HG03354 (cell line): ENCODE results near the gene BHLHE41.

ENCODE experiments used
- ATAC-seq: cut with Tn5 transposase; IDR thresholded peaks from one replicate; pipeline ENCODE4 v1.9.1; 2021; ENCODE audit warnings: mild to moderate bottlenecking; ENCODE audit not compliant: unreplicated experiment, poor library complexity, severe bottlenecking

BHLHE41 gene

DNA sequence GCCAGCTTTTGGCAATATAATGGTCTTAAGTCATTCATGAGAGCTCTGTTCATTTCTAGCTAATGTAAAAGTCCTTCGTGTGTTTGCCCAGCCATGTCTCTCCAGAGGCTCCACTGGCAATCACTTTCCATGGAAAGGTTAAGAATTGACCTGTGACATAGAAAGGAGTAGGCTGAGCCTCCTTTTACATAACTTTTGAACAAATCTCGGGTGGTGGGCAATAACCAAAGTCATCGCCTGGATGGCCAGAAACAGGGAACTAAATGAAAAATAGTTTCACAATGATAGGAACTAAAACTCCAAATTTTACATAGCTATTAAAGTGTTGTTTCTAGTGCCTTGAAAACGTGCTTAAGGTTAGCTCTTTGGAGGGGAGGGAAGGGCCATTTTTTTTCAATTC lies 6.5 kb downstream of the BHLHE41 start:
- ATAC-seq: no peak

DNA sequence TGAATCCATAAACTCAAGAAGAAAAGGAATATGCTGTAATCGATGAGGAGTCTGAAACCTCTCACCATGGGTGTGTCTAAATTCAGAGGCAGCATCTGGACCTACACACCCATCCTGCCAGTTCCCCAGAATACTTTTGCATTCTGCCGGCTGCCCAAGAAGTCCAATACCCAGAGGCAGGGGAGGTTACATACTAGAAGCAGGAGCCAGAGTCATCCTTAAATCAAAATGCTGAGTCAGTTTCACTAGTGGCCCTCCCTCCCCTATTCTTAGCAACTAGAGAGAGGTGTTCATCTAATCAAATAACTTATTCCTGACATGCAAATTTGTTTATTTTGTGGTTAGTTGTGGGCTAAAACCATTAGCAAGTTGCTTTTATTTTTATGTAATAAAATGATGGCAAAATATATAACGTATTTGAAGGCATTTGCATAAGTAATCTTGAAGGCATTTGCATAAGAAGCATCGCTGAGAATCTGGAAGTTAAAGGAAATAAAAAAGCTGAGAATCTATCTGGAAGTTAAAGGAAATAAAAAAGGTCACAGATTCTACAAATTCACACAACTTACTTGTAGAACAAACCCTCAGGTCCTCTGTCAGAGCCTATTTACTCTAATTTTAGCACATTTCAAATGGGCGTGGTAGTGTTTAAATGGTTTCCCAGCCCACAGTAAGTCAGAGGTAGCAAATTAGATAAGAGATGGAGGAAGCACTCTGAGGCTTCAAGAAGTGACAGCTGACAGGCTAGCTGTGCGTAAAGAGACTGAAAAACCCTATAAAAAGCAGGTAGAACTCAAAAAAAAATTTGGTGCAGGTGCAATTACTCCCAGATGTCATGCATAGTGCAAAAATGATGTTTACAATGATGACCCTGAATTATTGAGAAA lies 7.8 kb downstream of the BHLHE41 start:
- ATAC-seq: no peak

DNA sequence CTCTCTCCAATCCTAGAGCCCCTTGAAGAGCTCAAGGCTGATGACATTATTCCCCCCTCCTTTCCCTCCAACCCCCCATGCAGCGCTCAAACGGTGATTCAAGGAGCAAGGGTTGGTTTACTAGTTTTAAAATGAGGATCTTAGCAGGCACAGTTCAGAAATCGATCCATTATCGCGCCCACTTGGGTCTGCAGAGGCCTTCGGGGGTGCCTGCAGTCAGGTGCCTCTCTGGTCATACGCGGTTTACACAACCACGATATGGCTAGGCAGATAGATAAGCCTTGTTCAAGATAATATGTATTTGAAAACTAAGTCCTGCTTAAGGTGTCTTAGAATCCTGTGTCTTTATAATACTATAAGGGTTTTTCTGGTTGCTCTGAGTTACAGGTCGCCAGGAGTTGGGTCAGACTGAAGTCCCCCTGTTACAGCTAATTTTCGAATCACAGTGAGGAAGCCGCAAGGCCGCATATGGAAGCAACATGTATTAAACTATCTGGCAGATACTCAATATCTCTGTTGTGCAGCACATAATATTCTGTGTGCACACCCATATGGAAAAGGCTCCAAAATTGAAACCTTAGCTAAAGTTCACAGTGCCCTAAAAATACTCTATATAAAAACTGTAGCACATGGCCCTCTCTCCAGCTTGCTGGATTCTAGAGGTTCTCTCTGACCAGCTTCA lies 10.0 kb downstream of the BHLHE41 start:
- ATAC-seq: no peak

DNA sequence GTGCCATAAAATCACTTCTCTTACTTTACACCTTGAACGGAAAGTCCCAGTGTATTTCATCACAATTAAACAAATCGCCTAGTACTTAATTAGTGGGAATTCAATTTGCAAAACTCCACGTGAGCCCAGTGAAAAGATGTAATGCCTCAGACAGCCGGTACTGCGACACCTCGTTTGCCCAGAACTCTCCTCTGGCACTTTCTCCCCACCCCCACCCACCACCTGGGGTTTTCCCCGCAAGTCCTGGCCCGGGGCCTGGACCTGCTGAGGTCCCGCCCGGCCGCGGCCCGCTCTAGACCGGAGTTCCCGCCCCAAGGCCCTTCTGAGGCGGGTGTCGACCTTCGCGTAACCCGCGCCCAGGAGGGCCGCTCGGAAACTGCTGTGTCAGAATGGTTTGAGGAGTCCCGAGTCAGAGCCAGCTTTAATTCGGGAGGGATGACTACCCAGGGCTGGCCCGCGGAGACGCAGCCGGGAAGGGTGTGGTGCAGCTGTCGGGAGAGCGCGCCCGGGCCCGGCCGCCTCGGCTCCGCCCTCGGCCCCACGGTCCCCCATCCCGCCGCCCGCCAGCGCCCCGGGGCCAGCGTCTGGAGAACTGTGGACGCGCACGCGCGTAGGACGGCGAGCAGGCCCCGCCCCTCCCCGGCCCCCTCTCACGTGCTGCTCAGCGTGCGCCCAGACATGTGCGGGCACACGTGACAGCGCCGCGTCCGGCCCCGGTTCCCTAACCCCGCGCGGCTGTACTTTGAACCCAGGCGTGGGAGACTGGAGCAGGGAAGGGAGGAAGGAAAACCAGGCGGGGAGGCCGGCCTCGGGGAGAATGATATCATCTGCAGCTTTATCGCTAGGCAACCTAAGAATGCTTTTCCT lies 10.8 kb downstream of the BHLHE41 start:
- peak; percentile 77 for ATAC-seq

DNA sequence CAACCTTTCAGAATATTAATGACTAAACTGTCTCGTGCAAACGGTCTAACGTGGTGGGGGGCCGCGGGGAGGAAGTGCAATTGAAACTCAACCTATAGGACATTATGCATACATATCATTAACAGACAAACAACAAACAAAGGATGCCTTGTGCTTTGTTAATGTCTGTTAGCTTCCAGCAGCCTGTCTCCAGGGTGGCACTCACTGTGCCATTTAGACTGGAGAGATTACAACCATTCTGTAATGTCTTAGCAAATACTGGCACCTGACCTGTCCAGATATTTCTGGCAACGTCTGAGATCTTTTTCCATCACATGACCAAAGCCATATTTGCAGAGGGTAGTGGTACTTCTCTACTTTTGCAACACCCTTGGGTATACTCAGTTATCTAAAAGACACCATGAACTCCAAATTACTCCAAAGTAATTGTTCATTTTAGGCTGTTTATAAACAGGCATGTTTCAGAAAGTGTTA lies 11.6 kb downstream of the BHLHE41 start:
- no peak for ATAC-seq

DNA sequence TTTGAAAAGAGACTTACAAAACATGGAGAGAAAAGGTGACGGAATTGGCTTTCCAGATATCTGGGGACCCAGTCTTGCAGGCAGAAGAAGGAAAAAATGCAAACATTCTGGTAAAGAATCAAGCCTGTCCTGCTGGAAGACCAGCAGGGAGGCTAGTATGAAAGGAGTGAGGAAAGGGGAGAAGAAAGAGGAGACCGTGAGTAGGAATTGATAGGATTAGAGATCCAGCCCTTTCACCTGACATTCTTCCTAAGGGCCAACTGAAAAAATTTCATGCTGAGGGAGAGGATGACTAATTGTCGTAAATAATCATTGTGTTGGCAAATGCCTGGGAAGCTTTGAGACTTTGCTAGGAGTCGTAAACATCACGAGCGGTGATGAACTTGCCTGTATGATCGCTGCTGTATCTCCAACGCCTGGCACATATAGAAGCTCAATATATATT lies 12.1 kb downstream of the BHLHE41 start:
- ATAC-seq: no peak

DNA sequence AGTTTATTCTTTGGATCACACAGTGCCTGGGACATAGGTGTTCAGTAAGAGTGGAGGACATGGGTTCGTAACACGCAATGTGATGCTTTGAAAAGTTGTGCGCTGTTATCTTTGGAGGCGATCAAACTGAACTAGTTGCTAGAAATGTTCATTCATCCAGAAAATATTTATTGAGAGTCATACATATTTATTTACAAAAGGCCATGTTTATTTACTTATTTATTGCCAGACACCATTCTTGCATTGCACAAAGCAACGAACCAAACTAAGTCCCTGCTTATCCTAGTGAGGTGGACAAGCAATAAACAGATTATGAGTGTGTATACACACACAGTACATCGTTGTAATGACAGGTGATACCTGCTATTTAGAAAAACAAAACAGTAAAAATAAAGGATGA lies 12.6 kb downstream of the BHLHE41 start:
- no peak for ATAC-seq

DNA sequence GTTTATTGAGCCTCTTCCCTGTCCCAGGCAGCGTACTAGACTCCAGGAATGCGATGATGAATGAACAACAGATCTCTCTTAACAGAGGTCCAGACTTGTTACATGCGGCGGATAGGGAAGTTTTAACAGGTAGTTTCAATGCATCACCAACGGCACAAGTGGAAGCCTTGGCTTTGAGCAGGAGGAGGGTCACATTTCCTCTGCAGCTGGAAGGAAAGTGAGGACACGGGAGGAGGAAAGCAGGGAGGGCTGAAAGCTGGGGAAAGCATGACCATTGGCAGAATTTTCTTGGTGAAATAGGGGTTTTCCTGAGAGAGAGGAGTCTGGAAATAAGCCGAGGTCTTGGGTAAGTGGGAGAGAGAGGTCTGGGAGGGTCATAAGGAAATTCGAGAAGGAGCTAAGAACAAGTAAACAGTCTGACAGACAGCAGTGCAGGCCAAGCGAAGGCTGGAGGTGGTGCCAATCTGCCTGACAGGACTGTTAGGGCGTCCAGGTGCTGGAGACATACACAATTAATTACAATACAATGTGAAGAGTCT lies 15.4 kb downstream of the BHLHE41 start:
- no peak for ATAC-seq

DNA sequence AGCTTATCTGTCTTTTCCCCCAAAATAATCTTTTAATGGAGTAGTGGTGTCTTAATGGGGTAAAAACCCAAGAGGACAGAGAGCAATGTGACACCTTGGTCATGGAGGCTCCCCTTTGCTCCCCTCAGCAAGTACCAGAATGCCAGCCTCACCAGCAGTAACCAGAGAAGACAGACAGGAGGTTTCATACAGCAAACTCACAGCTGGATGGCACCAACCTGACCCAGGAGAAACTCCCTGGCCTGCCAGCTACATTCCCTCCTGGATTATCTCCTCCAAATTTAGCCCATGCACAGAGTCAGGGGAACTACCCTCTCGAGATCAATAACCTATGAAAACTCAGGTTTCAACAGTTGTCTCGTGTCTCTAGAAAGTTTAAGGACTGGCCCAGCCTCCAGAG lies 15.9 kb downstream of the BHLHE41 start:
- ATAC-seq: no peak

DNA sequence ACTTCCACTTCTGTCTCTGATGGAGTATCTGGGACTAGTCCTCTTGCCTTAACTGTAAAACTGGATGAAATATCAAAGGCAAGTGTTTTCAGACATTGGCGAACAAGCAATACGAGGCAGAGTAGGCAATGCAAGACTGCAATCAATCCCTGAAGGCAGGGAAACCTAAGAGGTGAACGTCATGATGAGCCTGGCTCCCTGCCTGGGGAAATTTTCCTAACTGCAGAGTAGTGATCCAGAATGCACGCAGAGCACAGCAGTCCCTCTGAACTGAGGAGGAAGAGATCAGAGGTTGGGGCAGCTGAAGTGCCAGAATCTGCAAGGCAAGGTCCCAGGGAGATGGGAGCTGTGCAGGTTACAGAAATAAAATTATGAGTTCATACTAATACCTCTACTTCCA lies 18.5 kb downstream of the BHLHE41 start:
- no peak for ATAC-seq

DNA sequence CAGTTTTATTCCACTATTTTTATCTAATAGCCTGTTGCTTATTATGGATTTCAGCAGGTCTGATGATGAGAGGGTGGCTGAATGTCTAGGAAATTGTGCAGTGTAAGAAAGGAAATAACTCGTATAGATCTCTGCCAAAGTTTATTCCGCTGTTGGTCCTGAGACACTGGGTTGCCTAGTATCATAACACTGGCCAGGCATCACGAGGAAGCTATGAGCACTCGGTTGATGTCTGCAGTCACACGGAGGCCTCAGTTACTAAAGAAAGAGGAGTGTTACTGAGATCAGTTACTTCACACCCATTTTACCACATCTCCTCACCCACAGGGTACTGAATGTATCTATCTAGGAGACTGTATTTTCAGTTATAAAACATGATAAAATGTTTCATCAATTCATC lies 21.9 kb downstream of the BHLHE41 start:
- ATAC-seq: no peak

DNA sequence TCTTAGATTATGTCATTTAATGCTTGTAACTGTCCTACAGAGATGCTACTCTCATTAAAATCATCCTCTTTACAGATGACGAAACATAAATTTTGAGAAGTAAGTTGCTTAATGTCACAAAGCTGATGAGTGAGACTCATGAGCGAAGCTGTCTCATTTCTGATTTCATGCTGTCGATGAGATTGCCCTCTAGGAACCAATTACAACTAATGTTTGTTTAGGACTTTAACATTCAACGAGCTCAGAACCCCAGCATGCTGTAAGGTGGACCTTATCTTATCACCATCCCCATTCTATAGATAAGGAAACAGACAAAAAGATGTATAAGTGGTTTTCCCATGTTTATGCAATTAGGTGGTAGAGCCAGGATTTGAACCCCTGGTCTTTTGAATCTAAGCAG lies 23.1 kb downstream of the BHLHE41 start:
- no peak for ATAC-seq

DNA sequence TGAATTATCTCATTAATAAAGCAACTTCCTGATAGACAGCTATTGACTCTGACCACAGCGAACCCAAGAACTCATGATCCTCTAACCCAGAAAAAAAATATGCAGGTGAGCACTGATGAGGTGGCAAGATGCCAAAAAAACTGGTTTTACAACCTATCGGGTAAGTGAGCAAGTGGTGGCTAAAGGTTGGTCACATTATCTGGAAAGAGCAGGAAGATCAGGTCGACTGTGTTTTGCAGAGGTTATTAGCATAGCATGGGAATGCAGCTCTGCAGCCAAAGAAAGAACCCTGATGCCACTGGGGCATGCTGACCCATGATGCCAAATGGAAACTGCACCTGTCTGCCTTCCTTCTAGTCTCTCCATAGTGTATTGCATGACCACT lies 23.5 kb downstream of the BHLHE41 start:
- no peak for ATAC-seq

DNA sequence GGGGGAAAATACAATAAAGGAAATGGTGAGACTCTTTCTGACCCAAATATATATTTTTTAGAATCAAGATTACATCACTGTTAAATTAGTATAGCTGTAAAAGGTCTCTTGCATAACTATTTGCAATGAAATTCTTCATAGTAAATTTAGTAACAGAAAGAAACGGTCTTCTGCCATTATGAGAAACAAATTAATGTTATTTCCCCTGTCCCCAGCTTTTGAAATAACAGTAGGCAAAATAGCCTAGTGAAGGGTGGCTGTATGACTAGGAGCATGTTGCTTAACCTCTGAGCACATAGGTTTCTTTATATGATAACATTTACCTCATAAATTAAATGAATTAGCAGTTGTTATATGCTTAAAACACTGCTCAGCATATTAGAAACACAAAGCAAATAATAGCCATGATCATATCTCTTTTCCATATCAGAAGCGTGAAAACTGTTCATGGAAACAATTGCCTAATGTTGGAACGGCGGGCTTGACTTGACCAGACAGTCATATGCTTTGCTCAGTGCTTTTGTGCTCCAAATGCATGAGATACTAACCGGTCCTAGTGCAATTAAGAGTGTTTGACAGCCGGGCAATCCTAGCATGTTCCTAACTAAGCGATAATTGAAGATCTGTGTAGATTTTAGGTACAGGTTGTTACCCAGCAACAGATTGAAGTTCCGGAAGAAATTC lies 24.0 kb downstream of the BHLHE41 start:
- ATAC-seq: no peak

DNA sequence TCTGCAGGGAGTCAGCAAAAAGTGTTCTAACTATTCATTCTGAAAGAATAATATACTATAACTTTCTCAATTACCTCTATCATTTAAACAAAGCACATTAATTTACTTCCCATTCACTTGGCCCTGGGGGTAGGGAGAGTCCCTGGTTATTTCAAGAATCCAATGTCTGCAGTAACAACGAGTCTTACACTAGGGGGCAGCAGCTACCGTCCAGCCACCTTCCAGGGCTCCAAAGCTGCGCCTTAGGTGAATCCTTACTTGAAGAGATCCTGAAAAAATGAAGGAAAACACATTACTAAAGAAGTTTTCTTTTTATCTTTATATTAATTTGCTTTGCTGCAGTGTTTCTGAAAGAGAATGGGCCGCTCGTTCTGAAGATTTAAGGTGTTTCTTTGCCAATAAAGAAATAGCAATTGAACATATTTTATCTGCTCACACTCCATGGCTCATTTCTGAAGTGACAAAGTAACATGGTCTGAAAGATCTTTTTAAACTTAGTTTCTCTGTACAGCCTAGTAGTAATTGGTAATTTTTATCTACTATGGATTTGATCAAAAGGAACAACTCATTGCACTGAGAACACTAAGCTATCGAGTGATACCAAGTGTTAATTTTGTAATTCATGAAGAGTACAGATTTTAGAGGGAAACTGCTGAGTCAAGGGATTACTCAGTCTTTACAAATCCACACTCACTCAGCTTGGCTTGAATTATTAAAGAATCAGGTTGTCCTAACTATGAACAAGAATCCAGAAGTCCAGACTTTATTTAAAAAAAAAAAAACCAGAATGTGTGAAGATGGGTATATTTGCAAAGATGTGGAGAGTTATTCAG lies 27.6 kb downstream of the BHLHE41 start:
- ATAC-seq: peak; percentile 79

DNA sequence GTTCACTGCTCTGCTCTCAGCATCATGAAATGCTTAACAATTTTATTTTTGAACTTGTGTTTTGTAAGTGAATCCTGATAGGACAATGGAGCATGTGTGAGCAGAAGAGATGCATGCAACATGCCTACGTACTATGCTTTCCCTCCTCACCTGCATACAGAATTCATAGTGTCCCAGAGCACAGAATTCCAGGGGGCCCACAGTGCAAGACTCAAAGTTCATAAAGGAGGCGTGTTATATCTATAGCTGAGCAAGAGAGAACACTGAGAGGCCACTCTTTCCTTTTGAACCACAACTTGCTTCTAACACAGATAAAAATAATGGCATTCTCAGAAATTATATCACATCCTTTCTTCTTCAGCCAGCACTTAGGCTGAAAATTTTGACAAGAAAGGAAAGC lies 28.8 kb downstream of the BHLHE41 start:
- no peak for ATAC-seq

DNA sequence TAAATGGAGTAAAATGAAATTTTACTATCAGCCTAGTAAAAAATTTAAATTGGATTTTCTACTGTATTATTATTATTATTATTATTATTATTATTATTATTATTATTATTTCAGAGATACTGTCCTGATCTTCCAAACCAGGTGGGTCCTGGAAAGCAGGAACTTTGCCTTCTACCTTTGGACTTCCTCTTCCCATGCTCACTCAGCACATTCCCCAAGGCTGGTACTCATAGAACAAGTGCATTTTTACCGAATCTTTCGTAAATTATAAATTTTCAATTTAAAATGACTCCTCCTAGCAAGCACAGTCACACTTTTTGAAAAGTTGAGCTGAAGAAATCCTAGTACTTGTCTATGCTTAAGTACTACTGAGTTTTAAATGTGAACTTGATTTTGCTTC lies 29.7 kb downstream of the BHLHE41 start:
- ATAC-seq: no peak

DNA sequence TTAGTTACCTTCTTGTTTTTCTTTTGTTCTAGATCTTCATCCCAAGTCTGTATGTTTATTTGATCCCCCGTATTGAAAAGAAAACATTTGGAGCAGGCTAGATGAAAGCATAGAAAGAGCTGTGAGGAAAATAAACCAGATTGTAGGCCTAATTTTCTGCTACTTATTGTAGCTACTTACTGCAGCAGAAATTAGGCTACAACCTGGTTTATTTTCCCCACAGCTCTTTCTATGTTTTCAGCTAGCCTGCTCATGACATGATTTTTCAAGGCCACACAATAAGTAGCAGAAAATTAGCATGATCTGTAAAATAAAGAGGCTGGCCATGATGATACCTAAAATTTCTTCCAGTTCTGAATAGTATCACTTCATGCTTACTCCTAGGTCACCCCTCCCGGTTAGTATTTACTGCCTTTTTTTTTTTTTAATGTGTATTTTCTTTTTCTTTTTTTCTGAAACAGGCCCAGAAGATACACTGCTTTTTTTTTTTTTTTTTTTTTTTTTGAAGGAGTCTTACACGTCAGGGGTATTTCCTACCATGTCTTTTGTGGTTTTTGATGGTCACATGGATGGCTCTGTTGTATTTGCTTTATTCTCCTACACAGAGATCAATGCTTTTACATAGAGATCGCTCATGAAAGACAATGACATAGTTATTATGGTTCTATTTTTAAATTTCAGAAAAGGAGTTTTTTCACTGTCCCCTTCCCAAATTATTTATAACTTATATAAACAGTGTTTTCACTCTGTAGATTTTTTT lies 32.3 kb downstream of the BHLHE41 start:
- no peak for ATAC-seq
